HepG2 (cell line): Measurements from ENCODE around the gene NKX3-2.

Experiments used
- CENPBD1 ChIP-seq: sonication (generic); formaldehyde crosslinking; IDR thresholded peaks from 2 replicates; pipeline ENCODE4 v1.8.0; 2022; ENCODE audit warnings: missing genetic modification reagents, low read depth, mild to moderate bottlenecking, borderline replicate concordance
- CTCF ChIP-seq: sonication (generic); formaldehyde crosslinking; IDR thresholded peaks from 2 replicates; pipeline ENCODE4 v1.5.0; 2020; ENCODE audit warnings: mild to moderate bottlenecking, missing genetic modification reagents, moderate library complexity
- ZBTB4 ChIP-seq: sonication (generic); formaldehyde crosslinking; IDR thresholded peaks from 2 replicates; pipeline ENCODE4 v1.4.0; 2020; ENCODE audit warnings: missing genetic modification reagents, mild to moderate bottlenecking, borderline replicate concordance

GRCh38 chr4:13526658-13527057 lies 17.6 kb downstream of the NKX3-2 start:
- TF ChIP-seq ZBTB4 (CRISPR knock-in tag) = no peak
- no peak for TF ChIP-seq CENPBD1 (CRISPR knock-in tag)
- TF ChIP-seq CTCF = no peak
